ENCODE data around the gene SPARCL1. TPM values are rescaled to one million over a fixed set of nuclear protein-coding genes. Genes with fewer than 3 reads are reported as not detected.
A peak's percentile ranks its signal among the peaks of the same experiment; 100 is the strongest.

SPARCL1 gene
- total and polyA plus RNA-seq, 2 of the 13 experiments (the other 11 are each of a cell fraction or from before 2014, with no cell fraction given) = 0.04 TPM; not detected in 1

- no peak for TF ChIP-seq ZC3H4 (CRISPR knock-in tag; IDR thresholded peaks at IDR 0.05; ENCODE audit: borderline replicate concordance)
These were observed 31.6 kb upstream of the SPARCL1 start (continued) for GRCh38 chr4:87560802-87561201.

- Histone ChIP-seq H3K27ac (ENCODE audit: extremely low read length, insufficient read depth, low read length) (no peak overlapping the region), H2AFZ (ENCODE audit: low read length) (no peak overlapping the region), H3K9ac (ENCODE audit: insufficient read depth, low read depth, low read length) (no peak overlapping the region), H3K36me3 (replicated peaks in 1 of 2; ENCODE audit: control insufficient read depth in 1 of 2, insufficient read depth in 2 of 2, low read length in 2 of 2) (no peaks in the 10 kb centered on the region), H3K4me2 (ENCODE audit: low read depth, low read length) (no peak overlapping the region), H3K27me3 (ENCODE audit: control insufficient read depth in 1 of 2, insufficient read depth in 2 of 2, low read length in 2 of 2) (no peaks in the 10 kb centered on the region), H3K79me2 (ENCODE audit: insufficient read depth, low read length) (no peaks in the 10 kb centered on the region), H3K9me3 (ENCODE audit: low read length) (no peaks in the 10 kb centered on the region), H3K4me1 (ENCODE audit: insufficient read depth, low read length) (no peaks in the 10 kb centered on the region), H4K20me1 (ENCODE audit: insufficient read depth, low read length) (no peaks in the 10 kb centered on the region), H3K4me3 (replicated peaks in 1 of 3; ENCODE audit: insufficient read depth in 1 of 3, low read depth in 2 of 3, low read length in 3 of 3) (no peak overlapping the region)
- POLR2A ChIA-PET = no interaction called here
- peak; percentile 94 for TF ChIP-seq SRF (IDR thresholded peaks at IDR 0.05; ENCODE audit: low read depth, low read length)
- no peak for TF ChIP-seq NFKB2 (CRISPR knock-in tag; IDR thresholded peaks at IDR 0.05; ENCODE audit: borderline replicate concordance)
- no peak for TF ChIP-seq SMYD3 (CRISPR knock-in tag; IDR thresholded peaks at IDR 0.05)
- FAIRE-seq (no peak), ATAC-seq (no peak), DNase-seq (ENCODE audit: low spot score) (no peak)
- in situ Hi-C loops (cut with HindIII; ENCODE audit: extremely low pct_ligation_motif_present, low pct_unique_long_range_greater_than_20kb) = no loop called here
- no TSS peak for BruUV-seq (replicated peaks)
- CTCF ChIA-PET (ENCODE audit: low intra/inter-chr PET ratio, low total read pairs) = no interaction called here
- 24% methylated on average over 6 of the region's 8 CpGs for WGBS (ENCODE audit: low lambda C conversion rate)
- intact Hi-C loops (cut with micrococcal nuclease; ENCODE audit: unreplicated experiment) = no loop called here
These were observed 30.1 kb upstream of the SPARCL1 start for GRCh38 chr4:87559090-87559837.

GRCh38 chr4:87557348-87557747, 28.2 kb upstream of the SPARCL1 start:
- H3K4me1 ChIP-seq (ENCODE audit: insufficient read depth, low read length) = no peaks in the 10 kb centered on the region
- CTCF ChIA-PET (ENCODE audit: low intra/inter-chr PET ratio, low total read pairs) = no interaction called here
- H3K9me3 ChIP-seq (ENCODE audit: low read length) = no peaks in the 10 kb centered on the region
- no peak overlapping the region for H3K4me2 ChIP-seq (ENCODE audit: low read depth, low read length)
- POLR2A ChIA-PET = no interaction called here
- BruUV-seq (replicated peaks) = no TSS peak
- no peak overlapping the region for H3K27ac ChIP-seq (ENCODE audit: extremely low read length, insufficient read depth, low read length)
- DNase-seq (ENCODE audit: low spot score) = no peak
- no peaks in the 10 kb centered on the region for H3K36me3 ChIP-seq (replicated peaks in 1 of 2; ENCODE audit: control insufficient read depth in 1 of 2, insufficient read depth in 2 of 2, low read length in 2 of 2)
- H3K4me3 ChIP-seq (replicated peaks in 1 of 3; ENCODE audit: insufficient read depth in 1 of 3, low read depth in 2 of 3, low read length in 3 of 3) = no peak overlapping the region
- no peaks in the 10 kb centered on the region for H4K20me1 ChIP-seq (ENCODE audit: insufficient read depth, low read length)
- intact Hi-C loops (cut with micrococcal nuclease; ENCODE audit: unreplicated experiment) = no loop called here
- no peak for FAIRE-seq
- no peak overlapping the region for H3K9ac ChIP-seq (ENCODE audit: insufficient read depth, low read depth, low read length)
- no peaks in the 10 kb centered on the region for H3K27me3 ChIP-seq (ENCODE audit: control insufficient read depth in 1 of 2, insufficient read depth in 2 of 2, low read length in 2 of 2)
- in situ Hi-C loops (cut with HindIII; ENCODE audit: extremely low pct_ligation_motif_present, low pct_unique_long_range_greater_than_20kb) = no loop called here
- no peak overlapping the region for H2AFZ ChIP-seq (ENCODE audit: low read length)
- whole genome bisulfite sequencing (ENCODE audit: low lambda C conversion rate) = 3% methylated on average over 2 of the region's 2 CpGs
- no peaks in the 10 kb centered on the region for H3K79me2 ChIP-seq (ENCODE audit: insufficient read depth, low read length)
- no peak for ATAC-seq
- TF ChIP-seq ZNF281 (CRISPR knock-in tag; IDR thresholded peaks at IDR 0.05; ENCODE audit: borderline replicate concordance) (no peak), ZNF777 (CRISPR knock-in tag; IDR thresholded peaks at IDR 0.05) (no peak), ZNF20 (CRISPR knock-in tag; IDR thresholded peaks at IDR 0.05) (no peak), IRX3 (CRISPR knock-in tag; IDR thresholded peaks at IDR 0.05; ENCODE audit: borderline replicate concordance, low read depth) (no peak), CENPBD1 (CRISPR knock-in tag; IDR thresholded peaks at IDR 0.05; ENCODE audit: borderline replicate concordance, low read depth) (no peak), RBM39 (IDR thresholded peaks at IDR 0.05; ENCODE audit: low read depth, low read length, poor library complexity, severe bottlenecking) (no peak), E2F2 (CRISPR knock-in tag; IDR thresholded peaks at IDR 0.05; ENCODE audit: borderline replicate concordance) (no peak), ZIK1 (CRISPR knock-in tag; IDR thresholded peaks at IDR 0.05; ENCODE audit: borderline replicate concordance, low read depth) (no peak)
